ENCODE results near the gene CDK14.

DNA sequence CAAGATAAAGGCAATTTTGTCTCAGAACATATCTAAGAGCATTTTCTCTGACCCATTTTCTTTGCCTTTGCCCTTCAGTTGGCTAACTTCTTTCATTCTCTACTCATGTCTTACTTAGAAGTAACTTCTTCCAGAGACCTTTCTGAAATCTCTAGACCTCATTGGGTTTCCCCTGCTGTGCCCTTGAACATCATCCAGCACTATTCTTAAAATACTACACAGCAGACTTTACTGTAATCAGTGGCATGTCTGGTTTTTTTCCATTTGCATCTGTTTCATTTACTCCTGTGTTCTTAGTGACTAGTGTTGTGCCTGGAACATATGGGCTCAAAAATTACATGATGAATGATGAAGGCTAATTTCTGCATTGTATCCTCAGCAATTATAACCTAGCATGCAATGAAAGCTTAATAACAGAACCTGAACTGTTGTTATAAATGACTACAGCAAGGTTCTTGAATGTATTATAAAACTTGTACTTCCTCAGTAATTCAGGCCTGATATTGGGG lies 301.9 kb downstream of the CDK14 start:
- TF ChIP-seq REST (IDR thresholded peaks at IDR 0.05; ENCODE audit: insufficient read depth in 1 of 2, low read depth in 2 of 2, low read length in 2 of 2) (no peak), TAF1 (IDR thresholded peaks at IDR 0.05; ENCODE audit: borderline replicate concordance, insufficient read depth, low read length) (no peak)

Data from PFSK-1 (cell line).